H1 (cell line): ENCODE measurements around the gene VMP1. TPM values are rescaled to one million over a fixed set of nuclear protein-coding genes. Genes with fewer than 3 reads are reported as not detected.

Source experiments
- CTCF ChIA-PET: fragments of 300-600 bp; sonication (Branson Sonifier 250); formaldehyde crosslinking; loops from one replicate; lab custom pipeline; 2021; ENCODE audit not compliant: partially characterized antibody; lab: Charles Lee
- POLR2A ChIA-PET: fragments of 300-600 bp; sonication (Branson Sonifier 250); formaldehyde crosslinking; loops from one replicate; lab custom pipeline; 2021; ENCODE audit warnings: inconsistent platforms; ENCODE audit not compliant: partially characterized antibody; lab: Charles Lee
- DNase-seq, 2 experiments: peaks; one replicate each; pipeline versions ENCODE4 v3.0.0 to v3.0.0-alpha.2; 2010 to 2022; ENCODE audit warnings: low spot score in 2 of 2, low read depth in 1 of 2, mixed read lengths in 1 of 2
- FAIRE-seq: peaks from 2 replicates; lab custom pipeline; 2011; peaks lifted over from hg19 to GRCh38; lab: Jason Lieb, UNC
- H2AFZ ChIP-seq: 2 replicates; pipeline ENCODE4 v1.8.1; 2012; ENCODE audit warnings: low read length, inconsistent platforms
- H2AK5ac ChIP-seq: 2 replicates; pipeline ENCODE4 v1.6.1; 2013; ENCODE audit warnings: low read depth, low read length
- H2BK120ac ChIP-seq: replicated peaks from 2 replicates; pipeline ENCODE3; 2013; ENCODE audit warnings: low read depth, low read length, inconsistent platforms
- H2BK12ac ChIP-seq: 2 replicates; pipeline ENCODE4 v1.6.1; 2013; ENCODE audit warnings: low read depth, low read length
- H2BK15ac ChIP-seq: 2 replicates; pipeline ENCODE4 v1.6.1; 2013; ENCODE audit warnings: low read length
- H2BK20ac ChIP-seq: 2 replicates; pipeline ENCODE4 v1.6.1; 2013; ENCODE audit warnings: low read length
- H2BK5ac ChIP-seq: 2 replicates; pipeline ENCODE4 v1.6.1; 2013; ENCODE audit warnings: low read depth, low read length
- H3K14ac ChIP-seq: 2 replicates; pipeline ENCODE4 v1.6.1; 2013; ENCODE audit warnings: inconsistent platforms; ENCODE audit not compliant: insufficient read length
- H3K18ac ChIP-seq: 2 replicates; pipeline ENCODE4 v1.6.1; 2013; ENCODE audit warnings: low read length; ENCODE audit errors: extremely low read depth
- H3K23ac ChIP-seq: 2 replicates; pipeline ENCODE4 v1.6.1; 2013; ENCODE audit warnings: inconsistent platforms; ENCODE audit not compliant: insufficient read length
- H3K23me2 ChIP-seq: 2 replicates; pipeline ENCODE4 v1.6.1; 2013; ENCODE audit warnings: low read depth, low read length
- H3K27ac ChIP-seq: 2 replicates; pipeline ENCODE4 v1.6.1; 2011; ENCODE audit warnings: low read depth, low read length, inconsistent platforms
- H3K27me3 ChIP-seq, 4 experiments: replicated peaks in 1 of 4; 1 replicate in 1 of 4; 2 replicates in 3 of 4; pipeline versions ENCODE4 v1.6.1 to v1.8.1; 2011 to 2013; ENCODE audit warnings: low read length in 3 of 4, mild to moderate bottlenecking in 3 of 4, inconsistent platforms in 2 of 4, mixed read lengths in 2 of 4, moderate library complexity in 1 of 4; ENCODE audit not compliant: control insufficient read depth in 3 of 4, insufficient read depth in 3 of 4; ENCODE audit errors: extremely low read depth in 1 of 4
- H3K36me3 ChIP-seq, 4 experiments: 2 replicates each; pipeline versions ENCODE4 v1.6.1 to v1.8.1; 2011 to 2013; ENCODE audit warnings: mild to moderate bottlenecking in 4 of 4, low read length in 3 of 4, moderate library complexity in 2 of 4, control low read depth in 1 of 4, inconsistent platforms in 1 of 4; ENCODE audit not compliant: insufficient read depth in 4 of 4, control insufficient read depth in 2 of 4
- H3K4ac ChIP-seq: replicated peaks from 2 replicates; pipeline ENCODE3; 2013; ENCODE audit warnings: low read length, low read depth, mixed read lengths, inconsistent platforms; ENCODE audit not compliant: insufficient read length
- H3K4me1 ChIP-seq, 4 experiments: replicated peaks in 1 of 4; 1 replicate in 1 of 4; 2 replicates in 3 of 4; pipeline versions ENCODE4 v1.6.1 to v1.8.1; 2011 to 2013; ENCODE audit warnings: low read length in 3 of 4, inconsistent platforms in 2 of 4, mixed read lengths in 1 of 4; ENCODE audit not compliant: insufficient read depth in 4 of 4, control insufficient read depth in 3 of 4
- H3K4me2 ChIP-seq, 2 experiments: 2 replicates each; pipeline versions ENCODE4 v1.6.1 to v1.8.1; 2011 to 2013; ENCODE audit warnings: low read depth in 2 of 2, low read length in 2 of 2, control low read depth in 1 of 2, inconsistent platforms in 1 of 2, mild to moderate bottlenecking in 1 of 2; ENCODE audit not compliant: insufficient read depth in 1 of 2
- H3K4me3 ChIP-seq, 4 experiments: fragments of 200-600, 300-600 bp in 1 of 4; sonication (generic), shearing (Covaris generic), sonication (Bioruptor Twin) in 1 of 4; 2 replicates each; pipeline versions ENCODE4 v1.5.1 to v1.8.1; 2011 to 2016; ENCODE audit warnings: low read length in 4 of 4, low read depth in 3 of 4, control low read depth in 2 of 4, inconsistent platforms in 2 of 4, mild to moderate bottlenecking in 2 of 4, mixed read lengths in 1 of 4, moderate library complexity in 1 of 4; ENCODE audit not compliant: insufficient read depth in 2 of 4; ENCODE audit errors: extremely low read depth in 1 of 4
- H3K56ac ChIP-seq: replicated peaks from 2 replicates; pipeline ENCODE3; 2013; ENCODE audit warnings: low read depth, mild to moderate bottlenecking, mixed read lengths, low read length, inconsistent platforms; ENCODE audit not compliant: insufficient read length
- H3K79me1 ChIP-seq: 2 replicates; pipeline ENCODE4 v1.6.1; 2013; ENCODE audit warnings: low read depth, low read length, control low read depth
- H3K79me2 ChIP-seq, 2 experiments: 2 replicates each; pipeline versions ENCODE4 v1.6.1 to v1.8.1; 2012 to 2013; ENCODE audit warnings: low read length in 2 of 2, mild to moderate bottlenecking in 2 of 2, inconsistent platforms in 1 of 2; ENCODE audit not compliant: insufficient read depth in 2 of 2, control insufficient read depth in 1 of 2
- H3K9ac ChIP-seq, 4 experiments: replicated peaks in 1 of 4; 1 replicate in 1 of 4; 2 replicates in 3 of 4; pipeline versions ENCODE4 v1.6.1 to v1.8.1; 2011 to 2013; ENCODE audit warnings: low read depth in 3 of 4, low read length in 3 of 4, control low read depth in 2 of 4, mild to moderate bottlenecking in 2 of 4, moderate library complexity in 2 of 4, inconsistent platforms in 1 of 4; ENCODE audit errors: extremely low read depth in 1 of 4
- H3K9me3 ChIP-seq, 2 experiments: 2 replicates each; pipeline versions ENCODE4 v1.6.1 to v1.8.1; 2012 to 2013; ENCODE audit warnings: mild to moderate bottlenecking in 2 of 2, moderate library complexity in 2 of 2, control low read depth in 1 of 2, inconsistent platforms in 1 of 2, low read depth in 1 of 2, low read length in 1 of 2, mixed read lengths in 1 of 2; ENCODE audit not compliant: insufficient read depth in 2 of 2
- H4K20me1 ChIP-seq, 2 experiments: replicated peaks in 1 of 2; 2 replicates each; pipeline versions ENCODE3 to v1.8.1; 2011 to 2013; ENCODE audit warnings: inconsistent platforms in 2 of 2, low read length in 2 of 2, mild to moderate bottlenecking in 1 of 2; ENCODE audit not compliant: insufficient read depth in 2 of 2, control insufficient read depth in 1 of 2
- H4K5ac ChIP-seq: 2 replicates; pipeline ENCODE4 v1.6.1; 2013; ENCODE audit warnings: low read length, low read depth, mixed read lengths, inconsistent platforms; ENCODE audit not compliant: insufficient read length
- H4K8ac ChIP-seq: 2 replicates; pipeline ENCODE4 v1.8.0; 2013; ENCODE audit warnings: mild to moderate bottlenecking, moderate library complexity, low read length, inconsistent platforms; ENCODE audit not compliant: insufficient read depth; ENCODE audit errors: extremely low read depth
- H4K91ac ChIP-seq: replicated peaks from 2 replicates; pipeline ENCODE3; 2013; ENCODE audit warnings: low read length, mixed read lengths, inconsistent platforms; ENCODE audit not compliant: insufficient read length
- BCL11A ChIP-seq, 2 experiments: IDR thresholded peaks; one replicate each; pipeline ENCODE4 v1.6.1; 2011; ENCODE audit warnings: low read depth in 2 of 2, low read length in 2 of 2, mild to moderate bottlenecking in 2 of 2
- HDAC6 ChIP-seq: IDR thresholded peaks from one replicate; pipeline ENCODE4 v1.7.1; 2012; ENCODE audit warnings: low read depth, mild to moderate bottlenecking, inconsistent platforms, low read length, moderate library complexity
- NANOG ChIP-seq: IDR thresholded peaks from 2 replicates; pipeline ENCODE4 v1.6.1; 2011; ENCODE audit warnings: low read length, low read depth, mild to moderate bottlenecking, inconsistent platforms; ENCODE audit not compliant: insufficient read depth, poor library complexity, severe bottlenecking
- WGBS, 2 experiments: shearing (Covaris generic) in 1 of 2; methylation state at CpG; one replicate each; pipeline versions ENCODE4 v1.1.6 to v1.1.7; 2013 to 2015; ENCODE audit warnings: low lambda C conversion rate in 2 of 2, mixed read lengths in 2 of 2, inconsistent platforms in 1 of 2, low coverage in 1 of 2, missing lambda C conversion rate in 1 of 2; ENCODE audit not compliant: insufficient replicate concordance in 2 of 2, insufficient coverage in 1 of 2, insufficient read length in 1 of 2; ENCODE audit errors: extremely low coverage in 1 of 2, missing lambda C conversion rate in 1 of 2; 5-methylcytosine and 5-hydroxymethylcytosine counted together
- polyA plus RNA-seq, 7 experiments: library from polyadenylated mRNA; depleted of rRNA in 3 of 7; stranded (reverse) in 5 of 7; unstranded in 2 of 7; fragments of >200 nt in 5 of 7; fragments of 200-250 nt in 2 of 7; gene quantifications; 1 replicate in 5 of 7; 2 replicates in 1 of 7; 4 replicates in 1 of 7; pipeline versions ENCODE4 v1.2.1 to v1.2.3, GENCODE V29; 2011 to 2013; ENCODE audit warnings: missing spikeins in 2 of 7, mixed read lengths in 2 of 7
- total RNA-seq: library from RNA; stranded (reverse); fragmentation: NEBNext Ultra II Directional; extraction: Animal tissue kit (Norgen Biotek cat#: 25700); gene quantifications from 2 replicates; pipeline ENCODE4 v1.2.1, GENCODE V29; 2021

Gene VMP1
- total and polyA plus RNA-seq, 2 of the 8 experiments (the other 6 are each of a cell fraction or from before 2014, with no cell fraction given): 45.0 to 92.7 TPM

GRCh38 chr17:59876107-59876506 is 168.7 kb downstream of the VMP1 start:
- no peak overlapping the region for H2BK5ac ChIP-seq
- no peak overlapping the region for H4K91ac ChIP-seq
- DNase-seq (no peak), FAIRE-seq (no peak)
- WGBS, 2 experiments: 96% methylated on average over 2 of the region's 3 CpGs; no CpG with 5 or more reads in 1 of the 2 experiments
- ChIA-PET CTCF (no interaction called here), POLR2A (interaction anchor here (0.9 to 1.3 kb wide), 3 partner anchors 11 to 35 kb away, joined by 3 to 5 read pairs (median 4); no protein-coding TSS in a partner anchor)
- no peaks in the 10 kb centered on the region for H3K79me1 ChIP-seq
- H2BK15ac ChIP-seq: no peak overlapping the region
- peaks cover 3 to 24% (median 10%) of the 10 kb centered on the region in 4 experiments; a peak in 6 of 8 replicates for H3K36me3 ChIP-seq
- no peaks in the 10 kb centered on the region for H3K23me2 ChIP-seq
- H3K4me3 ChIP-seq: no peak overlapping the region
- no peak overlapping the region for H3K4ac ChIP-seq
- H4K8ac ChIP-seq: no peak overlapping the region
- no peaks in the 10 kb centered on the region for H3K4me1 ChIP-seq
- no peak overlapping the region for H3K18ac ChIP-seq
- H4K20me1 ChIP-seq: no peaks in the 10 kb centered on the region
- no peak overlapping the region for H3K56ac ChIP-seq
- no peak overlapping the region for H2AFZ ChIP-seq
- no peak overlapping the region for H2BK20ac ChIP-seq
- H2AK5ac ChIP-seq: no peak overlapping the region
- H4K5ac ChIP-seq: no peak overlapping the region
- TF ChIP-seq NANOG (no peak), HDAC6 (no peak), BCL11A (IDR thresholded peaks at IDR 0.05; ENCODE audit: low read depth in 2 of 2, low read length in 2 of 2) (no peak)
- H3K14ac ChIP-seq: no peak overlapping the region
- H3K27ac ChIP-seq: no peak overlapping the region
- no peaks in the 10 kb centered on the region for H3K27me3 ChIP-seq
- no peak overlapping the region for H3K9ac ChIP-seq
- no peak overlapping the region for H2BK12ac ChIP-seq
- no peaks in the 10 kb centered on the region; a peak in 1 of 4 replicates for H3K9me3 ChIP-seq
- H3K79me2 ChIP-seq: no peaks in the 10 kb centered on the region
- H3K23ac ChIP-seq: no peak overlapping the region
- H3K4me2 ChIP-seq: no peak overlapping the region
- H2BK120ac ChIP-seq: no peak overlapping the region
